Stimulated activated CD4-positive, alpha-beta T cell treated with anti-CD3 and anti-CD28 coated beads, TNF-alpha, amount 100 ng/mL, for 48 hours (primary cell): ENCODE data around the gene SCARF2.
A peak's percentile ranks its signal among the peaks of the same experiment; 100 is the strongest.

ENCODE experiments used
- DNase-seq, 3 donors: peaks; one replicate each; pipeline ENCODE4 v3.0.0-alpha.2; 2020; ENCODE audit warnings: low read depth in 3 of 3

The SCARF2 gene

DNA sequence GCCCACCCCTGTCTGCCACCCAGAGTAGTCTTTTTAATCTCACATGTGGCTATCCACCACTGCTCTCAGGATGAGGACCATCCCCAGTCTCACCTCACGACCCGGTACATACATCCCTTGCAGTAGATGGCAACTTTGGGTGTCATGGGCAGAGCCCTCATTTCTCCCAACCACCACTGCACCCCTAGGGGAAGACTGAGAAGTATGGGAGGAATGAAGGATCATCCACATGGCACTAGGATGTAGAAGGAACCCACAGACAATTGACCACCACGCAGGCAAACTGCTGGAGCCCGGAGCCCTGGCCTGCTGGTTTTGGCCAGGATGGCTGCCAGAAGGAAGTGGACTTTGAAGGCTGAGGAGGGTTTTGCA, 1.9 kb upstream of the SCARF2 start:
- no peak for DNase-seq

GRCh38 chr22:20438678-20439492, 1.3 kb upstream of the SCARF2 start:
- DNase-seq: no peak

DNA sequence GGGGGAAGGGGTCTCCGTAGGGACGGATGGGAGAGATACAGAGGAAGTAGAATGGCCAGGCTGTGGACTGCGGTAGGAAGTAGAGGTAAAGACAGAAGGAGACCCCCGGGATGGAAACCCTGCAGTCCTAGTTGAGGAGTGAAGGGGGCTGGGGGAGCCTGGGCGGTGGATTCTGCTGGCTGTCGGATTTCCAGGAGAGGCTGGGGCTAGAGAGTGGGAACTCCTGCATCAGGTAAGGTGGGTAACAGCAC, 727 bp upstream of the SCARF2 start:
- no peak for DNase-seq

GRCh38 chr22:20436768-20437612, 635 bp downstream of the SCARF2 start:
- no peak for DNase-seq

DNA sequence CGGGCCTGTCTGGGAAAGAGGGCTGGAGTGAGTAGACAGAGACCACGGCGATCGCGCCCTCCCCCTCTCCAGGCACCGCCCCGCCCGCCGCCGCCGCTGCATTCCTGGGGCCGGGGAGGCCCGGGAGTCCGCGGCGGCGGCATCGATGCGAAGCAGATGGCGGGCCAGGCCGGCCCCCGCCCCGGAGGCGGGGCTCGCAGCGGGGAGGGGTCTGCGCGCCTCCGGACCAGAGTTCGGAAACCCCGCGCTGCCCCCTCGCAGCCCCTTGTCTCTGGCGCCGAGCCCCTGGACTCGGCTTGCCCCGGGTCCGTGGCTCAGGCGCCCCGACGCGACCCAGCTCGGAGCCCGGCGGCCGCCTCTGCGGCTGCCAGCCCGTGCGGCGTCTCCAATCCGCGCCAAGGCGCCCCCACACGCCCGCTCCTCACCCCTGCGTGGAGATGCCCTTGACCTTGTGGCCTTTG, 1.3 kb downstream of the SCARF2 start:
- no peak for DNase-seq

- no peak for DNase-seq
Measured at GRCh38 chr22:20435436-20436306, 2.0 kb downstream of the SCARF2 start.

- no peak for DNase-seq
Measured at GRCh38 chr22:20434773-20435172, 2.9 kb downstream of the SCARF2 start.

GRCh38 chr22:20434264-20434751, 3.3 kb downstream of the SCARF2 start:
- DNase-seq: no peak

DNA sequence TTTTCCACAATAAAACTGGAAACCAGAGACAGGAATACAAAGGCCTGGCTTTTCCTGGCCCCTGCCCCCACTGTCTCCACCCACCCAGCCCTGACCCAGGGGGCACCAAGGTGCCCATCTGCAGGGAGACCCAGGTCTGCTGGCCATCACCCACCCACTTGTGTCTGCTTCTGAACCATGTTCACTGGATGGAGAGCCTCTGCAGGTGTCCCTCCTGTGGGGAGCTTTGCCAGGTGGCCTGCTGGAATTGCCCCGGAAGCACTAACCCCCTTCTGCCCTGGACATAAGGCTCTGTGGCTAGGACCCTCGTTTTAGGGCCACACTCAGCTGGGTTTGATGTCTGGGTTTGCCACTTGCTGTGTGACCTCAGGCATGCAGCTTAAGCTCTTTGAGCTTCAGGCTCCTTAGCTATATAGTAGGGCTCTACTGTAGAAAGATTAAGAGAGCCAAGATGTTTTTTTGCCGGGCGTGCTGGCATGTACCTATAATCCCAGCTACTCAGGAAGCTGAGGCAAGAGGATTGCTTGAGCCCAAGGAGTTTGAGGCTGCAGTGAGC, 3.9 kb downstream of the SCARF2 start:
- no peak for DNase-seq

DNA sequence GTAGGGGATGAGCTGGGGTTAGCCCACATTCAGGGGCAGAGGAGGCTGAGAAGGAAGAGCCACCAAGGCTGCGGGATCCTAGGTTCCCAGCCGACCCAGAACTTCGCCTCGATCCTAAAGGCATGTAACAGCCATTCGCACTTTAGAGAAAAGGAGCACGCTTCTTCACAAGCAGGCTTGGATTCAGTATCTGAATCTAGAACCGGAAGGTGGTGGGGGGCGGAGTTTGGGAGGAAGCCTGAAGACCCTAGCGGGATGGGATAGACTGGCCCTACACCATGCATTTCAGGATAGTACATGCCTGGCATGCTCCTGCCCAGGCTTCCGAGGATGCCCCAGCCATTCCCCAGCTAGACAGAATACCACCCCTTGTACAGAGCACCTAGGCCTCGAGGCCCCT, 4.4 kb downstream of the SCARF2 start:
- no peak for DNase-seq

GRCh38 chr22:20432244-20432686, 5.4 kb downstream of the SCARF2 start:
- DNase-seq: no peak

DNA sequence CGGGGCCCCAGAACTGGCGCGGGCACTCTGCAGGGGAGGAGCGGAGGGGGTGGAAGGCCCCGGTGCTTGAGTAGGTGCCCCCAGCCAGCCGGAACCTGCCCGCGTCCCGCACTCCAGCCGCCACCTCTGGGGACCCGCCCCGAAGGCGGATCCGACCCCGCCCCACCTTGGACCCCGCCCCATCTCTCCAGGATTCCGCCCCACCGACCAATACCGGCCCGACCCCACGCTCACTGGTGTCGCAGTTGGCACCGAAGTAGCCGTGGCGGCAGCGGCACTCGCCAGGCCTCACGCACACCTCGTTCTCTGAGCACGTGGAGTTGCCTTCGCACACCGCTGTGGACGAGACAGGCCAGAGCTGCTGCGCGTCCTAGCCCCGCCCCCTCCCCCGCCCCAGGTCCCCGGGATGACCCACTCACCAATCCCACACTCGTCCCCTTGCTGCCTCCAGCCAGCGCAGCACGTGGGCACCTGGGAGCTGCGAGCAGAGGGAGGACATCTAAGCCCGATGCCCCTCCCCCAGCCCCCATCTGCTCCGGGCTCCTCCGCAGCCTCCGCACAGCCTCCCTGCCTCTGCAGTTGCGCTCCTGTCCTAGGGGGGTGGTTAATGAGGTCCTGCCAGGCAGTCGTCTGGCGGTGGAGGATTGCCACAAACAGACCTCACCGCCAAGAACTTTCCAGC, 6.0 kb downstream of the SCARF2 start:
- DNase-seq: no peak

DNA sequence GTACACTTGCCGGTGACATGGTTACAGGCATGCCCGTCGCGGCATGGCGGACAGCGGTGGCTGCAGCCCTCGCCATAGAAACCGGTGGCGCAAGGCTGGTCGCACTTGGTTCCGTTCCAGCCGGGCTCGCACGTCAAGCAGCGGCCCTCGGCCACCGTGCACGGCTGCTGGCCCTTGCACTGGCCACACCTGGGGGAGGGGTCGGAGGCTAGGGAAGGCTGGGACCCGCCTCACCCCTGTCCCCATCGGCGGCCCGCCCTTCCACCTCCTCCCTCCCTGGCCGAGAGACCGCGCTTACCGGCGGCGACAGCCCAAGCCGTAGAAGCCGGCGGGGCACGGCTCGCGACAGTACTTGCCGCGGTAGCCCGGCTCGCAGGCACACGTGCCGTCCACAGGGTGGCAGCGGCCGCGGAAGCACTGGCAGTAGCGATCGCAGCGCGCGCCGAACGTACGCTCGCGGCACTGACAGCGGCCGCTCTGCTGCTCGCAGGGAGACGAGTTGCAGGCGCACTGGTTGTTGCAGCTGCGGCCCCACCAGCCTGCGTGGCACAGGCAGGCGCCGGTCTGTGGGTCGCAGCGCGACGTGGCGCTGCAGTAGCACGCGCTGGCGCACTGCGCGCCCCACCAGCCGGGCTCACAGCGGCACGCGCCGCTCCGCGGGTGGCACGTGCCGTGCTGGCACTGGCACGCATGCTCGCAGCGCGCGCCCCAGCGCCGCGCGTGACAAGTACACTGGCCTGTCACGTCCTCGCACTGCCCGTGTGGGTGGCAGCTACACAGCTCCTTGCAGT, 6.7 kb downstream of the SCARF2 start:
- DNase-seq: peak; percentile 44 to 56 (median 45)

DNA sequence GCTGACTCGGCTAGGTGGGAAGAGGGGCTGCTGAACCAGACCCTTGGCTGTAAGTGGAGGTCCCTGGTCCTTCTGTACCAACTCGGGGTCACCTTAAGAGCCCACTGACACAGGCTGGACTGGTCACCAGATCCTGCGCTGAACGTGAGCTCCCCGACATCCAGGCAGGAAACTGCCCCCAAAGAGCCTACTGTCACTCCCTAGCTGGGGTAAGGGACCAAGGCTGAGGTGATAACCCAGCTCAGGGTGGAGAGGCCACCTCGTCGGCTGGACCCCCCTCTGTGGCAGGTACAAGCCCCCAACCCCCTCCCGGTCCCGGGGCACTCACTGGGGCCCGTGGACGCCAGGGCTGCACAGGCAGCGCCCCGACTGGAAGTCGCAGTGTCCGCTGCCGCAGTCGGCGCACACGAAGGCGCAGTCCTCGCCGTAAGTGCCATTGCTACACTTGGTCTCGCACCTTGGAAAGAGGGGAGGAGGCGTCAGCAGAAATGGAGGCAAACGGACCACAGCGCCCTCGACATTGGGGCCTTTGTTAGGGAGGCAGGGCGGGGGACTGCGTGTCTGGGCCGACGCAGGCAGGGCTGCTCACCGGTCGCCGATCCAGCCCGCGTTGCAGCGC, 7.4 kb downstream of the SCARF2 start:
- DNase-seq: no peak

DNA sequence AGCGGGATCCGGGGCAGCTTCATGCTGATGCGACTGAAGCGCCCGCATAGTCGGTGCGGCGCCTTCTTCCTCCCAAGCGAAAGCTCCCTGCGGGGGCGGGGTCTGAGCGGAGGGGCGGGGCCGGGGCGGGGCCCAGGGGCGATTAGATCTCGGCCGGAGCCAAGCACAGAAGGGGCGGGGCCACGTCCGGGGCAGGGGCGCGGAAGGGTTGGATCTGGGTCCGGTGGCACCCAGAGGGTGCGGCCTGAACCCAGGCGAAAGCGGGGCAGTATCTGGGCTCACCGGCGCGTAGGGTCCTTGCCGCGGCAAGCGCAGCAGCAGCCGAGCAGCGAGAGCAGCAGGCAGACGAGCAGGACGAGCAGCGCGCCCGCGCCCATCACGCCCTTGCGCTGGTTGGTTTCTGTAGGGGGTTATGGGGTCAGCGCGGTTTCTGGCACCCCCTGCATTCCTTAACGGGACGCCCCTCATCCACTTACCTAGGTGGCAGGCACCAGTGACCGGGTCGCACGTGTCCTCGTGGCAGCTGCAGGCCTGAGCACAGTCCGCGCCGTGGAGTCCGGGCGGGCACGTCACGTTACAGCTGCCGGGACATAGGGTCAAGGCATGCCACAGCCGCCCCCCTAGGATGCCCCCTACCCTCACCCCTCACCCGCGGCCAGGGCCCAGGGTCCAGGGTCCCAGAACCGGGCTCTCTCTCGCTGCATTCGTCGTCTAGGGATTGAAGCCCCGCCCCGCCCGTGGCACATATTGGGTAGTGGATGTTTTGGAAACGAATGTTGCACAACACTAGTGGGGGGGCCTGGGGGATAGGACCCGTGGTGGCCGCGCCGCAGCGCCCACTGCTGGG, 8.1 kb downstream of the SCARF2 start:
- peak; percentile 49 to 81 (median 52) for DNase-seq

- DNase-seq: no peak
Measured at GRCh38 chr22:20428496-20429253, 8.9 kb downstream of the SCARF2 start.

DNA sequence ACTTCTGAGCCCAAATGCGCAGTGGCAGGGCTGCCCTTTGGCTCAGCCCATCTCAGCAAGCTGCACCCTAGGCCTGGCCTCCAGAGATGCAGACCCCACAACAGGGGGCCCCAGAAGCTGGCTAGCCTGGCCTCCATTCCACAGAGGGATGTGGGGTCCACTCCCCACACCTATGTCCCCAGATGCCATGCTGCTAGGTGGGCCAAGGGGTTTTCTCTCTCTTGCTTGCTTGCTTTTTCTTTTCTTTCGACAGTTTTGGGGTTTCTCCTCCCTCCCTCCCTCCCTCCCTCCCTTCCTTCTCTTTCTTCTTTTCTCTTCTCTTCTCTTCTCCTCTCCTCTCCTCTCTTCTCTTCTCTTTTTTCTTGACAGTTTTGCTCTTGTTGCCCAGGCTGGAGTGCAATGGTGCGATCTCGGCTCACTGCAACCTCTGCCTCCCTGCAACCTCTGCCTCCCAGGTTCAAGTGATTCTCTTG, 9.6 kb downstream of the SCARF2 start:
- DNase-seq: no peak
